K562 (cell line): ENCODE measurements around the gene ACSL6. TPM values are rescaled to one million over a fixed set of nuclear protein-coding genes. Genes with fewer than 3 reads are reported as not detected.

ENCODE experiments used
- CBFA2T3 ChIP-seq: fragments of 450-650 bp; IDR thresholded peaks from 2 replicates; pipeline ENCODE4 v1.6.1; 2017
- HDAC8 ChIP-seq: fragments of 450-650 bp; IDR thresholded peaks from 2 replicates; pipeline ENCODE4 v1.6.1; 2016; ENCODE audit warnings: mild to moderate bottlenecking, missing genetic modification characterization, moderate library complexity, missing compliant biosample characterization
- NR4A1 ChIP-seq, 2 experiments: fragments of 250-450 bp in 1 of 2; fragments of 450-650 bp in 1 of 2; sonication (Bioruptor Pico) in 1 of 2; IDR thresholded peaks; 2 replicates each; pipeline versions ENCODE4 v1.4.0 to v1.6.1; 2016 to 2020; ENCODE audit warnings: mild to moderate bottlenecking in 2 of 2, missing compliant biosample characterization in 1 of 2, missing genetic modification characterization in 1 of 2, moderate library complexity in 1 of 2
- RNF2 ChIP-seq: sonication (generic); IDR thresholded peaks from 2 replicates; pipeline ENCODE4 v1.6.1; 2016
- SRF ChIP-seq, 2 experiments: fragments of 250-450, 450-650 bp in 1 of 2; sonication (Bioruptor Pico) in 1 of 2; sonication (generic) in 1 of 2; formaldehyde crosslinking; IDR thresholded peaks; 2 replicates each; pipeline versions ENCODE4 v1.5.0 to v1.5.1; 2020 to 2022; ENCODE audit warnings: mild to moderate bottlenecking in 1 of 2, missing genetic modification reagents in 1 of 2
- ZNF175 ChIP-seq: fragments of 200-800 bp; sonication (Bioruptor generic); IDR thresholded peaks from 2 replicates; pipeline ENCODE4 v1.6.1; 2016; ENCODE audit warnings: low read depth, mild to moderate bottlenecking, missing genetic modification characterization, missing compliant biosample characterization
- ZNF253 ChIP-seq: fragments of 250-450 bp; sonication (Bioruptor Pico); conservative IDR thresholded peaks from 2 replicates; pipeline ENCODE4 v1.6.1; 2021; ENCODE audit warnings: mild to moderate bottlenecking
- polyA plus RNA-seq, 8 experiments: library from polyadenylated mRNA; depleted of rRNA in 4 of 8; stranded (reverse) in 5 of 8; unstranded in 3 of 8; fragments of >200 nt; fragmentation: Nextera tagmentation in 2 of 8; fragmentation: Illumina TruSeq in 1 of 8; extraction: Ambion mirVana in 2 of 8; extraction: Trizol in 1 of 8; gene quantifications; 2 replicates each; pipeline versions ENCODE4 v1.2.1 to v1.2.3, GENCODE V29; 2011 to 2014; ENCODE audit warnings: inconsistent platforms in 1 of 8, missing spikeins in 1 of 8
- total RNA-seq, 7 experiments: library from RNA; depleted of rRNA in 6 of 7; stranded (reverse); fragments of >200 nt in 6 of 7; fragmentation: Illumina TruSeq in 2 of 7; extraction: Trizol in 2 of 7; gene quantifications; 2 replicates each; pipeline versions ENCODE4 v1.2.1 to v1.2.3, GENCODE V29; 2011 to 2021; ENCODE audit warnings: low replicate concordance in 1 of 7
- TF ChIP-seq, protein P1 (sequence below): sonication (generic); formaldehyde crosslinking; IDR thresholded peaks from 2 replicates; pipeline ENCODE4 v1.8.1; 2022; ENCODE audit warnings: missing genetic modification reagents
- TF ChIP-seq, protein P2 (sequence below): sonication (generic); formaldehyde crosslinking; IDR thresholded peaks from 2 replicates; pipeline ENCODE4 v1.4.0; 2020; ENCODE audit warnings: mild to moderate bottlenecking, missing genetic modification reagents
- TF ChIP-seq, protein P3 (sequence below): IDR thresholded peaks from 2 replicates; pipeline ENCODE4 v1.6.1; 2012; ENCODE audit warnings: low read depth, low read length, improper control_type of control experiment, borderline replicate concordance
- TF ChIP-seq, protein P4 (sequence below): fragments of 450-650 bp; formaldehyde crosslinking; IDR thresholded peaks from 2 replicates; pipeline ENCODE4 v1.4.0; 2020; ENCODE audit warnings: mild to moderate bottlenecking, mixed read lengths

Gene ACSL6
- total and polyA plus RNA-seq, 9 of the 15 experiments (the other 6 are each of a cell fraction or from before 2014, with no cell fraction given) = 0.50 to 1.5 (median 0.69) TPM

DNA sequence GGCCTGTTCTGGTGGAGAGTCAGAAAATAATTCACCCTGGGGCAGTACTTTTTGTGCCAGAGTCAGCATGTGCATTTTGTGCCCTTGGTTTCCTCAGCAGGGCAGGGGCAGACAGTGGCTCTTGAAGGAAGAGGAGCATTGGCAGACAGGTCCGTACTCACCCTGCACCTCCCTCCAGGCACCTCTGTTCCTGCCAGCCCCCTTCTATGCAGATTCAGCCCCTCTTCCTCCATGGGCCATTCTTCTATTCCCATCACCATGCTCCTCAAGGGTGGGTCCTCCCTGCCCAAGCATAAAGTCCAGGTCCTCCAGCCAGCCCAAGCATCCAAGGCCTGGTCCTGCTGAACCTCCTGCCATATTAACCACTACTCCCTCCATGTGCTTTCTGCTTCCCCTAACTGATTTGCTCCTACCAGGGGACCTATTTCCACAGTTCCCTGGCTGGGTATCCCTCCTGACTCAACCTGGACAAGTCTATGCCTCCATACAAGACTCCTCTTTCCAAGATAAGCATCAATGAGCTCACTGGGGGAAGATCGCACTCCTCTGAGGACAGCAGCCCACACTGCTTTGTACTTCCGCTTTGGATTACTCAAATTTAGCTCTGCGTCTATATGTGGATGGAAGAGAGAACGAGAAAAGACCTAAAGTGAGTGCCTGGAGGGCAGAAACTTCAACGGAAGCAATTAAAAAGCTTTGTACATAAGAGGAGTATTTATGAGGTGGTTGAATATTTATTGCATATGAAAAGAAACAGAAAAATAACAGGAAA, 9.3 kb upstream of the ACSL6 start (continued):
- no peak for TF ChIP-seq ZNF175 (CRISPR knock-in tag)
- TF ChIP-seq, protein P1, sequence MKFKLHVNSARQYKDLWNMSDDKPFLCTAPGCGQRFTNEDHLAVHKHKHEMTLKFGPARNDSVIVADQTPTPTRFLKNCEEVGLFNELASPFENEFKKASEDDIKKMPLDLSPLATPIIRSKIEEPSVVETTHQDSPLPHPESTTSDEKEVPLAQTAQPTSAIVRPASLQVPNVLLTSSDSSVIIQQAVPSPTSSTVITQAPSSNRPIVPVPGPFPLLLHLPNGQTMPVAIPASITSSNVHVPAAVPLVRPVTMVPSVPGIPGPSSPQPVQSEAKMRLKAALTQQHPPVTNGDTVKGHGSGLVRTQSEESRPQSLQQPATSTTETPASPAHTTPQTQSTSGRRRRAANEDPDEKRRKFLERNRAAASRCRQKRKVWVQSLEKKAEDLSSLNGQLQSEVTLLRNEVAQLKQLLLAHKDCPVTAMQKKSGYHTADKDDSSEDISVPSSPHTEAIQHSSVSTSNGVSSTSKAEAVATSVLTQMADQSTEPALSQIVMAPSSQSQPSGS (CRISPR knock-in tag) = no peak
- no peak for TF ChIP-seq SRF (CRISPR knock-in tag; IDR thresholded peaks at IDR 0.05)
- no peak for TF ChIP-seq CBFA2T3
- TF ChIP-seq, protein P2, sequence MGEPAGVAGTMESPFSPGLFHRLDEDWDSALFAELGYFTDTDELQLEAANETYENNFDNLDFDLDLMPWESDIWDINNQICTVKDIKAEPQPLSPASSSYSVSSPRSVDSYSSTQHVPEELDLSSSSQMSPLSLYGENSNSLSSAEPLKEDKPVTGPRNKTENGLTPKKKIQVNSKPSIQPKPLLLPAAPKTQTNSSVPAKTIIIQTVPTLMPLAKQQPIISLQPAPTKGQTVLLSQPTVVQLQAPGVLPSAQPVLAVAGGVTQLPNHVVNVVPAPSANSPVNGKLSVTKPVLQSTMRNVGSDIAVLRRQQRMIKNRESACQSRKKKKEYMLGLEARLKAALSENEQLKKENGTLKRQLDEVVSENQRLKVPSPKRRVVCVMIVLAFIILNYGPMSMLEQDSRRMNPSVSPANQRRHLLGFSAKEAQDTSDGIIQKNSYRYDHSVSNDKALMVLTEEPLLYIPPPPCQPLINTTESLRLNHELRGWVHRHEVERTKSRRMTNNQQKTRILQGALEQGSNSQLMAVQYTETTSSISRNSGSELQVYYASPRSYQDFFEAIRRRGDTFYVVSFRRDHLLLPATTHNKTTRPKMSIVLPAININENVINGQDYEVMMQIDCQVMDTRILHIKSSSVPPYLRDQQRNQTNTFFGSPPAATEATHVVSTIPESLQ = no peak
- no peak for TF ChIP-seq NR4A1 (CRISPR knock-in tag; IDR thresholded peaks at IDR 0.05)
- no peak for TF ChIP-seq NR4A1 (tag; IDR thresholded peaks at IDR 0.05)
- TF ChIP-seq, protein P3, sequence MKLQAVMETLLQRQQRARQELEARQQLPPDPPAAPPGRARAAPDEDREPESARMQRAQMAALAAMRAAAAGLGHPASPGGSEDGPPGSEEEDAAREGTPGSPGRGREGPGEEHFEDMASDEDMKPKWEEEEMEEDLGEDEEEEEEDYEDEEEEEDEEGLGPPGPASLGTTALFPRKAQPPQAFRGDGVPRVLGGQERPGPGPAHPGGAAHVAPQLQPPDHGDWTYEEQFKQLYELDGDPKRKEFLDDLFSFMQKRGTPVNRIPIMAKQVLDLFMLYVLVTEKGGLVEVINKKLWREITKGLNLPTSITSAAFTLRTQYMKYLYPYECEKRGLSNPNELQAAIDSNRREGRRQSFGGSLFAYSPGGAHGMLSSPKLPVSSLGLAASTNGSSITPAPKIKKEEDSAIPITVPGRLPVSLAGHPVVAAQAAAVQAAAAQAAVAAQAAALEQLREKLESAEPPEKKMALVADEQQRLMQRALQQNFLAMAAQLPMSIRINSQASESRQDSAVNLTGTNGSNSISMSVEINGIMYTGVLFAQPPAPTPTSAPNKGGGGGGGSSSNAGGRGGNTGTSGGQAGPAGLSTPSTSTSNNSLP = no peak
- no peak for TF ChIP-seq RNF2
- no peak for TF ChIP-seq HDAC8 (tag)
- TF ChIP-seq, protein P4, sequence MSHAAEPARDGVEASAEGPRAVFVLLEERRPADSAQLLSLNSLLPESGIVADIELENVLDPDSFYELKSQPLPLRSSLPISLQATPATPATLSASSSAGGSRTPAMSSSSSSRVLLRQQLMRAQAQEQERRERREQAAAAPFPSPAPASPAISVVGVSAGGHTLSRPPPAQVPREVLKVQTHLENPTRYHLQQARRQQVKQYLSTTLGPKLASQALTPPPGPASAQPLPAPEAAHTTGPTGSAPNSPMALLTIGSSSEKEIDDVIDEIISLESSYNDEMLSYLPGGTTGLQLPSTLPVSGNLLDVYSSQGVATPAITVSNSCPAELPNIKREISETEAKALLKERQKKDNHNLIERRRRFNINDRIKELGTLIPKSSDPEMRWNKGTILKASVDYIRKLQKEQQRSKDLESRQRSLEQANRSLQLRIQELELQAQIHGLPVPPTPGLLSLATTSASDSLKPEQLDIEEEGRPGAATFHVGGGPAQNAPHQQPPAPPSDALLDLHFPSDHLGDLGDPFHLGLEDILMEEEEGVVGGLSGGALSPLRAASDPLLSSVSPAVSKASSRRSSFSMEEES = no peak
- TF ChIP-seq ZNF253 = no peak
